GM12872 (cell line): ENCODE results near the gene LRRK2.

Source experiments
- TF ChIP-seq, protein P1 (sequence below): IDR thresholded peaks from 3 replicates; pipeline ENCODE4 v1.5.1; 2011; ENCODE audit warnings: low read depth, mild to moderate bottlenecking, low read length, moderate library complexity; ENCODE audit not compliant: insufficient read depth

Gene LRRK2

GRCh38 chr12:40227447-40227846 is 2.6 kb downstream of the LRRK2 start:
- TF ChIP-seq, protein P1, sequence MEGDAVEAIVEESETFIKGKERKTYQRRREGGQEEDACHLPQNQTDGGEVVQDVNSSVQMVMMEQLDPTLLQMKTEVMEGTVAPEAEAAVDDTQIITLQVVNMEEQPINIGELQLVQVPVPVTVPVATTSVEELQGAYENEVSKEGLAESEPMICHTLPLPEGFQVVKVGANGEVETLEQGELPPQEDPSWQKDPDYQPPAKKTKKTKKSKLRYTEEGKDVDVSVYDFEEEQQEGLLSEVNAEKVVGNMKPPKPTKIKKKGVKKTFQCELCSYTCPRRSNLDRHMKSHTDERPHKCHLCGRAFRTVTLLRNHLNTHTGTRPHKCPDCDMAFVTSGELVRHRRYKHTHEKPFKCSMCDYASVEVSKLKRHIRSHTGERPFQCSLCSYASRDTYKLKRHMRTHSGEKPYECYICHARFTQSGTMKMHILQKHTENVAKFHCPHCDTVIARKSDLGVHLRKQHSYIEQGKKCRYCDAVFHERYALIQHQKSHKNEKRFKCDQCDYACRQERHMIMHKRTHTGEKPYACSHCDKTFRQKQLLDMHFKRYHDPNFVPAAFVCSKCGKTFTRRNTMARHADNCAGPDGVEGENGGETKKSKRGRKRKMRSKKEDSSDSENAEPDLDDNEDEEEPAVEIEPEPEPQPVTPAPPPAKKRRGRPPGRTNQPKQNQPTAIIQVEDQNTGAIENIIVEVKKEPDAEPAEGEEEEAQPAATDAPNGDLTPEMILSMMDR, result no peak

GRCh38 chr12:40228727-40229126 is 3.9 kb downstream of the LRRK2 start:
- TF ChIP-seq, protein P1, result no peak

- TF ChIP-seq, protein P1, result no peak
These were observed 5.2 kb downstream of the LRRK2 start for GRCh38 chr12:40229690-40230651.

GRCh38 chr12:40232602-40233001 is 7.8 kb downstream of the LRRK2 start:
- TF ChIP-seq, protein P1, result no peak

GRCh38 chr12:40233741-40234367 is 9.1 kb downstream of the LRRK2 start:
- TF ChIP-seq, protein P1, result no peak

DNA sequence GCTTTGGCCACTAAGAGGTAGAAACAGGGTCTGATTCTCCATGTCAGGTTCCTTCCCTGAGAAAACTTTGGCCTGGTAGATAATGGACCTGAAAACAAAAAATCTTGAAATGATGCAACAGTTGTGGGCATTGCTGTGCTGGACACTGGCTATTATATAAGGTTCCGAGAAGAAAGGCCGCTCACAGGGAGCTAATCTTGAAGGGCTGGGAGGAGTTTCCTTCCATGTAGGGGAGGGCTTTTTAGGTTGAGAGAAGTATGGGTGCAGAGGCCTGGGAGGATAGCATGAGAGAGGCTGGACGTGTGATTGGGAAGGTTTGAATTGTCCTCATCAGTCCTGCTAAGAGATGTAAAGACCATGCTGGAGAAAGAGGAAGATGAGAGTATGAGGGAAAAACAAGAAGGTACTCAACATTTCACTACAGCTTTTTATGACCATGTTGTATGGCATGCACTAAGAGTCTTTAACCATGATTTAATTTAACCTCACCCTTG is 11.6 kb downstream of the LRRK2 start:
- TF ChIP-seq, protein P1, result no peak

GRCh38 chr12:40238266-40238902 is 13.6 kb downstream of the LRRK2 start:
- TF ChIP-seq, protein P1, result no peak
